Skin epidermis (tissue), 12 donors: ENCODE measurements around the gene QSER1.
"Not testable (repeated sequence)": the region's sequence is repeated elsewhere in the genome, so short reads cannot be mapped to it uniquely, and the experiment has no call there.

ENCODE experiments used
- H3K27ac ChIP-seq, 21 experiments: fragments of 200-600 bp; sonication (generic) in 11 of 21; one replicate each; pipeline ENCODE4 v1.5.0; 2020; ENCODE audit warnings: mild to moderate bottlenecking in 3 of 21, inconsistent platforms in 2 of 21, moderate library complexity in 2 of 21
- H3K4me3 ChIP-seq, 7 experiments: fragments of 200-600 bp; sonication (generic) in 2 of 7; one replicate each; pipeline ENCODE4 v1.5.0; 2020; ENCODE audit warnings: inconsistent platforms in 2 of 7, mild to moderate bottlenecking in 2 of 7, moderate library complexity in 1 of 7

Gene QSER1

DNA sequence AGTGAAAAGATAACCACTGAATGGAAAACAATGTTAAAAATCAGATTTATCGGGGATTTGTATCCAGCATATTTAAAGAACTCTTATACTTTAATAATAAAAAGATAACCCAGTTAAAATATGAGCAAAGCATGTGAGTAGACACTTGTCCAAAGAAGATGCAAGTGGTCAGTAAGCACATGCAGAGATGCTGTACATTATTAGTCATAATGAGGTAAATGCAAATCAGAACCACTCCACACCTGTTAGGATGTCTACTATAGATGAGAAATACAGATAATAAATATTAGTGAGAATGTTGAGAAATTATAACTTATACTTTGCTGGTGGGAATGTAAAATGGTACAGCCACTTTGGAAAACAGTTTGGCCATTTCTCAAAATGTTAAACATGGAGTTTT is 28.0 kb downstream of the QSER1 start:
- Histone ChIP-seq H3K27ac (no peak overlapping the region), H3K4me3 (no peak overlapping the region)

DNA sequence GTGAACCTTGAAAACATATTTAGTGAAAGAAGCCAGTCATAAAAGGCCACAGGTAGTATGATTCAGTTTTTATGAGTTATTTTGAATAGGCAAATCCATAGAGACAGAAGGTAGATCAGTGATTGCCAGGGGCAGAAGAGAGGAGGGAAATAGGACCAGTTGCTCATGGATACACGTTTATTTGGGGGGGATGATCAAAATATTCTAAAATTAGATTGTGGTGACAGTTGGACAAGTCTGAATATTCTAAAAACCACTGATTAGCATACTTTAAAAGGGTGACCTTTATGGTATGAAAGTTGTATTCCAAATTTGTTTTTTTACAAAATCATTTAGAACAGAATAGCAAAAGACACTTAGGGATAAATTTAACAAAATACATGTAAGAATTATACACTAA is 28.6 kb downstream of the QSER1 start:
- Histone ChIP-seq H3K4me3 (no peak overlapping the region), H3K27ac (no peak overlapping the region)

DNA sequence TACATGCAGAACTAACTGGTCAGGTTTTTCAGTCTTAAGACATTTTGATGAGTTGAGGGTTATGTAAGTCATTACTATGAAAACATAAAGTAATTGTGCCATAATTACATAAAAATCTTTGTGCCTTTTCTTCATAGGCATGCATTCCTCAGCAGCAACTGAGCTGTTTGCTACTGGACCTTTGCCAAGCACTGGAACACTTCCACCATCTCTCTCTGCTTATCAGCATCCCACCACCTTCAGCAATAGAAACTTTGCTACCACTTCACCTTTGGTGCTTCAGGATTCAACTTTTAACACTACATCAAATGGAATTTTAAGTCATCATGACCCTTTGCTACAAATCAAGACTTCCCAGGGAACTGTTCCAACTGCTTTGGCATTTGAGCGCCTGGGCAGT is 39.0 kb downstream of the QSER1 start:
- H3K4me3 ChIP-seq, result no peak overlapping the region
- no peak overlapping the region for H3K27ac ChIP-seq

DNA sequence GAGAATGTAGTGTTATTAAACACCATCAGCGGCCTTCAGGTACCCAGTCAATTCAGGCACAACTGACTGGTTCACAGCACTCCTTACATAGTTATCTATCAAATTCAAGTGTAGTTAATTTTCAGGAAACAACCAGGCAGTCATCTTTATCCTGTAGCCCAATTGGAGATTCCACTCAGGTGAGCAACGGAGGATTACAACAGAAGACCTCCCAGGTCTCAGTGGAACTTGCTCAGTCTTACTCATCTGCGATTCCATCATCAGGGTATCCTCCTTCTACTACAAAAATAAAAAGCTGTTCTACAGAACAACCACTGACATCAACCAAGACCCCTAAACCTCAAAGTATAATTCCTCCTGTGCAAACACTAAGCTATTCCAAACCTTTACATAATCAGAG is 39.6 kb downstream of the QSER1 start:
- Histone ChIP-seq H3K27ac (no peak overlapping the region), H3K4me3 (no peak overlapping the region)

DNA sequence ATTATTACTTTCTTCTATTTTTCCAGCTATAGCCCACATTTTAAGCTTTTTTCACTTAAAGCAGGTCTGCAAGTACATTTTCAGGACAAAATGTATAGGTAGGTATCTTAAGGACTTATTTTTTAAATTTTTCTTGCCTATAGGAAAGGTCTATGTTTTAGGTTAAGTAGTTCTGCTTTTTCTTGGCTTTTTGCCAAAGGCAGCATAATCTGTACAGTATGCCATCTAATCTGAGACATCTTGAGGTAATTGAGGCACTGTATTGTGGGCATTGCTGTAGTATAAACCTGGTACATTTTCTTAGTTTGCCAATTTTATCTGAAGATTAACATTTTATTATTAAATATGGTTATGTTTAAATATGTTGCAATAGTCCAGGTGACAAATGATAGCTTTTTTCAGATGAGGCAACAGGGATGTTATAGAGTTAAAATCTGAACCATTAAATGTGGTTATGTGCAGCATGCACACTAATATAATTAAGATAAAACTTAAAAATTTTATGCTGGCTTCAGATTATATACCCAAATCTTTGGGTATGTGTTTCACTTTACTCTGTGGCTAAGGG is 42.9 kb downstream of the QSER1 start:
- Histone ChIP-seq H3K27ac (no peak overlapping the region), H3K4me3 (no peak overlapping the region)

DNA sequence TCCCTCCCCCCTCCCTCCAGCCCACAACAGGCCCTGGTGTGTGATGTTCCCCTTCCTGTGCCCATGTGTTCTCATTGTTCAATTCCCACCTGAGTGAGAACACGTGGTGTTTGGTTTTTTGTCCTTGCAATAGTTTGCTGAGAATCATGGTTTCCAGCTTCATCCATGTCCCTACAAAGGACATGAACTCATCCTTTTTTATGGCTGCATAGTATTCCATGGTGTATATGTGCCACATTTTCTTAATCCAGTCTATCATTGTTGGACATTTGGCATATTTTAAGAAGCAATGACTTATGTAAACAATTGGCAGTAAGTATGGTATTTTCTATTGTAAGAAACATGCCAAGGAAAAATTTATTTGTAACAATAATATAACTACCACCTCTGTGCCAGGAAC is 43.6 kb downstream of the QSER1 start:
- H3K27ac ChIP-seq, H3K4me3 ChIP-seq: not testable (repeated sequence)

DNA sequence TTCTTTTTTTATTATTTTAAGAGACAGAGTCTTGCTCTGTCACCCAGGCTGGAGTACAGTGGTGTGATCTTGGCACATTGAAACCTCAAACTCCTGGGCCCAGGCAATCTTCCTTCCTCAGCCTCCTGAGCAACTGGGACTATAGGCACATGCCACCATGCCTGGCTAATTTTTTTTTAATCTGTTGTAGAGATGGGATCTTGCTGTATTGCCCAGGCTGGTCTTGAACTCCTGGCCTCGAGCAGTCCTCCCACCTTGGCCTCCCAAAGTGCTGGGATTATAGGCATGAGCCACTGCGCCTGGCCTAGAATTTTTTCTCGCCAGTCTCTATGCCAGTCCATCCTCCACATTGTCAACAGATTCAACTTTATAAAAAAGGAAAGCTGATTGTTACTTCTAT is 44.7 kb downstream of the QSER1 start:
- not testable (repeated sequence) for H3K27ac ChIP-seq, H3K4me3 ChIP-seq

DNA sequence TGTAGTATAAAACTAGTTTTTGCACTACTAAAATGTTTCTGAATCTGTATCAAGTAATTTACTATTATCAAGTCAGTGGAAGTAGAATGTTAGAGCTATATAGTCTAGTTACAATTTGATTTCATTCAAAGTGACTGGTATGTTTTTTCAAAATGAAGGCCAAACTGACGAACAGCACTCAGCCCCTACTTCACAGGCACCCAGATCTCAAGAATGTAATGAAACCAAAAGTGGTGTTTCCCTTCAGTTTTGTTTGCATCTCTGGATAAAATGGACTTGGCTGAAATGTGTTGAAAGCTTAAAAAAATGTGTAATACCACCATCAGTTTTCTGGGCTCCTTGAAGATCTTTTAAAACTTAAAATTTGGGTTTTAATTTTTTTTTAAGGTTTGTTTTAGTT is 46.4 kb downstream of the QSER1 start:
- Histone ChIP-seq H3K27ac (no peak overlapping the region), H3K4me3 (no peak overlapping the region)

DNA sequence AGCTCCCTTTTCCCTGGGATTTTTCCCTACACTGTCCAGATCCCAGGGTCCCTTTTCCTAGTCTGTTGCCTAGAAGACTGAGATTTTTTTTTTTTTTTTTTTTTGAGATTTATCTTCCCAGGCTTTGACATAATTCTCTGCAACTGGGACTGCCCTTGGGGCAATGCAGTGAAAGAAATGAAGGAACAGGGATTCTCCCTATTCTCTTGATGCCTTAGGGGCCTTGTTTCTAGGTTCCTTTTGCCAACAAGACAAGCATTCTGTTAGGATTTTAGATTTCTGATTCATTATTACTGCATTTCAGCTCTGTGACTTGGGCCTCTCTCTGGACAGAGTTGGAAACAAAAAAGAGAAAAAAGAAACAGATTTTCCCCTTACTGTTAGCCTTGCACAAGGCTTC is 47.3 kb downstream of the QSER1 start:
- Histone ChIP-seq H3K4me3 (no peak overlapping the region), H3K27ac (no peak overlapping the region)

DNA sequence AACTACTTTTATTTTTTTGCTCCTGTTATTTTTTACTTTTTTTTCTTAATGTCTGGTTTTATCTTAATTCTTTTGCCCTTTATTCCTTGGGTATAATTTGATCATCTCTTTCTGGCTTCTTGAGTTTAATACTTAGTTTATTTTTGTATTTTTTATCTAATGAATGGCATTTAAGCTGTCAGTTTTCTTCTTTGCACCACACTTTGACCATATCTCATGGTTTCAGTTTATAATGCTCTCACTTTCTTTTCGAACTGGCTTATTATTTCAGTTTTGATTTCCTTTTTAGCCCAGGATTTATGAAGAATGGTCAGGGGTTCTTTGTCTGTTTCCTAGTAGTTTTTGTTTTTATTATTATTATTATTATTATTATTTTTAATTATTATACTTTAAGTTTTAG is 48.3 kb downstream of the QSER1 start:
- Histone ChIP-seq H3K27ac (no peak overlapping the region), H3K4me3 (no peak overlapping the region)

DNA sequence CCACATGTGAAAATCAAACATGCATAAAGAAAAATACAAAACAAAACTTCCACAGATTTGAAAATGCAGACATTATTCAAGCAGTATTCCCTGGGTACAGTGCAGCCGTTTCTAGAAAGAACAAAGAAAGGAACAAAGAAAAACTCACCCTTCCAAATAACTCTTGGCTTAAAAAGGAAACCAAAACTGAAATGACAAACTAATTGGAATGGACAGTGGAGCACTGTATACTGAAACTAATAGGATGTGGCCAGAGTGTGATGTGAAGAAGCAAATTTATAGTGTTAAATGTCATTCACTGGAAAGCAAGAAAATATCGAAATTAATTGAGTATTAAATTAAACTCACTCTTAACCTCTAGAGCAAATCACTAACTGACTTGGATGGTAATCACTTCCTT is 55.4 kb downstream of the QSER1 start:
- no peak overlapping the region for H3K27ac ChIP-seq

DNA sequence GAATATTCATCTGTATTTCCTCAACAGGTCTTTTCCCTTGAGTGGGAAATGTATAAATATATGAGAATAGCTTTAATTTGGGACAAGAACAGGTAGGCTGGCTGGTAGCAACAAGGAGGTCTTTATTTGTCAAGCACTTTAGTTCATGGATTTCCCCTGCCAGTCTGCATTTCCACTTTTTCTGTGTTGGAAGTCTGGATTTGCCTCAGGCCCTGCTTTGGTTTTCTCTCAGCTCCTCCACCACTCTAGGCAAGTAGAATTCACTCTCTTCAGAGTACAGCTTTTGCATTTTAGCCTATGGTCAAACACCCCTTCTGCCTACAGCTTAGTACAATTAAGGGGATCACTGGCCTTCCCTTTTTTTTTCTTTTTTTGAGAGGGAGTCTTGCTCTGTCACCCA is 57.1 kb downstream of the QSER1 start:
- Histone ChIP-seq H3K4me3 (no peak overlapping the region), H3K27ac (no peak overlapping the region)

More for the DNA sequence above, 55.4 kb downstream of the QSER1 start:
- H3K4me3 ChIP-seq, result no peak overlapping the region

DNA sequence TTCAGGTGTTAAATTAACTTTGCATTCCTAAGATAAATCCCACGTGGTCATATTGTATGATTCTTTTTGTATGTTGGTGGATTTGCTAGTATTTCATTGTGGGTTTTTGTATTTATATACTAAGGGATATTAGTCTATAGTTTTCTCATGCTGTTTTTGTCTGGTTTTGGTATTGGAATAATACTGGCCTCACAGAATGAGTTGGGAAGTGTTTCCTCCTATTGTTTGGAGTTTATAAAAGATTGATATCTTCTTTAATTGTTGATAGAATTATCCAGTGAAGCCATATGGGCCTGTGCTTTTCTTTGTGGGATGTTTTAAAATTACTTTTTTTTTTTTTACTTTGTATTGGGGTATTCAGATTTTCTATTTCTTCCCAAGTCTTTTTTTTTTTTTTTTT is 59.8 kb downstream of the QSER1 start:
- no peak overlapping the region for H3K27ac ChIP-seq
- no peak overlapping the region for H3K4me3 ChIP-seq

DNA sequence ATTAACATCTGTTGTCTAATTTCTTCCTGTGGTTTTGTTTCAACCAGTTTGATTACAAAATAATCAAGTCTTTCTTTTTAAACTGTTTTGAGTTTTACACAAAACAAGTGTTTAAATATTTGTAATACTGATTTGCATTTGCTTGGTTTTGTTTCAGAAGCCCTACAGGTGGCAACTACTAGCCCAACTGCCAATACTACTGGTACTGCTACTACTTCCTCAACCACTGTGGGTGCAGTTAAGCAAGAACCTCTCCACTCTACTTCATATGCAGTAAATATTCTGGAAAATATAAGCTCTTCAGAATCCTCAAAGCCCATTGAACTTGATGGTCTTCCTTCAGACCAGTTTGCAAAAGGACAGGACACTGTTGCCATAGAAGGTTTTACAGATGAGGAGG is 61.1 kb downstream of the QSER1 start:
- H3K4me3 ChIP-seq, result no peak overlapping the region
- H3K27ac ChIP-seq, result no peak overlapping the region

DNA sequence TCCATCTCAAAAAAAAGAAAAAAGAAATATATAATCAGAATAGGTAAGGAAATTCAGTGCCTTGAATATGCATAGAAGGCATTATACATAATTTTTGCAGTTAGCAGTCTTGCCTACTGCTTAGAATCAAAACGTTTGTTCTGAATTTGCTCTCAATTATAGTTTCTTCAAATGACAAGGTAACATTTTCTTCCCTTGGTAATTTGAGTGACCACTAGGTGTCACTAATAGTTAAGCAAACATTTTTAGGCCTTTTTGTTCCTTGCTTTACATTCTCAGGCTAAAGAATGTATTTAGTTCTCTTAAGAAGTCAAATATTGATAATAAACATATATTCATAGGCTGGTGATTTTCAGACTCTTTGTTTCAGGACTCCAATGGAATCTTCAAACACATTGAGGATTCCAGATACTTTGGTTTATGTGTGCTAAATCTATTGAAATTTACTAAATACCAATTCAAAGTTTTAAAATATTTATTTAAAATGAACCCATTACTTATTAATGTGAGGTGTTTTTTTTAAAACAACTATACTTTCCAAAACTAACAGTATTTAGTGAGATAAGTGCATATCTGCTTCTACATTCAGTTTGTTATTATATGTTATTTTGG is 68.0 kb downstream of the QSER1 start:
- H3K4me3 ChIP-seq, result no peak overlapping the region
- H3K27ac ChIP-seq, result no peak overlapping the region

DNA sequence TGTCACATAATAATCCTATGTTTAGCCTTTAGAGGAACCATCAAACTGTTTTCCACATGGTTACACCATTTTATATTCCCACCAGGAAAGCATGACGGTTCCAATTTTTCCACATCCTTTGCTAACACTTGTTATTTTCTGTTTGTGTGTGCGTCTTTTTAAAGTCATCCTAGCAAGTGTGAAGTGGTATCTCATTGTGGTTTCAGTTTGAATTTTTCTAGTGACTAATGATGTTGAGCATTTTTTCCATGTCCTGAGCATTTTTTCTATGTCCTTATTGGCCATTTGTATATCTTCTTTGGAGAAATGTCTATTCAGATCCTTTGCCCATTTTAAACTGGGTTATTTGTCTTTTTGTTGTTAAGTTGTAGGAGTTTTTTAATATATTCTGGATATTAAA is 69.4 kb downstream of the QSER1 start:
- Histone ChIP-seq H3K27ac (no peak overlapping the region), H3K4me3 (no peak overlapping the region)

DNA sequence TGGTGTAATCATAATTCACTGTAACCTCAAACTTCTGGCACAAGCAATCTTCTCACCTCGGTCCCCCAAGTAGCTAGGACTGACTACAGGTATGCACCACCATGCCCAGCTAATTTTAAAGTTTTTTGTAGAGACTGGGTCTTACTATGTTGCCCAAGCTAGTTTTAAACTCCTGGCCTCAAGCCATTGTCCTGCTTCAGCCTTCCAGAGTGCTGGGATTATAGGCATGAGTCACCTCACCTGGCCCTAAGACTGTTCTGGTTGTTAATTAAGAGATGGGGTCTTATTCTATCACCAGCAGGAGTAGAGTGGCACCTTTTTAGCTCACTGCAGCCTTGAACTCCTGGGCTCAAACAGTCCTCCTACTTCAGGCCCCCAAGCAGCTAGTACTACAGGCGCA is 71.1 kb downstream of the QSER1 start:
- no peak overlapping the region for H3K27ac ChIP-seq
- no peak overlapping the region for H3K4me3 ChIP-seq

DNA sequence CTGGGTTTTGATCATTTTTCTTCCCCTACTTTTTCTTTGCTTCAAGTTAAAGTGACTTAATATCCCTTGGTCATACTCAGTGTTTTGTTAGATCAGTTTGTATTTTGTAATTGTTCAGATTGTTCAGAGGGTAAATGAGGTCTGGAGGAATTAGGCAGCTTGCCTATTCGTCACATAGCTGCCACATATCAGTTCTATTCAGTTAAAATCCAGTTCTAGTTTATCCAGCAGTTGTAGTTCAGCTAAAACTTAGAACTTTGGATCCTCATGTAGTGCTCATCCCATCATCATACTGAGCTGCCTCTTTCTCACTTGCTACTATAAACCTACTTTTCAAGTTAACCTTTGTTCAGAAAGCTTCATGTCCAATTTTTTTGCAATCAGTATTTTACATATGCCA is 75.9 kb downstream of the QSER1 start:
- Histone ChIP-seq H3K27ac (no peak overlapping the region), H3K4me3 (no peak overlapping the region)

DNA sequence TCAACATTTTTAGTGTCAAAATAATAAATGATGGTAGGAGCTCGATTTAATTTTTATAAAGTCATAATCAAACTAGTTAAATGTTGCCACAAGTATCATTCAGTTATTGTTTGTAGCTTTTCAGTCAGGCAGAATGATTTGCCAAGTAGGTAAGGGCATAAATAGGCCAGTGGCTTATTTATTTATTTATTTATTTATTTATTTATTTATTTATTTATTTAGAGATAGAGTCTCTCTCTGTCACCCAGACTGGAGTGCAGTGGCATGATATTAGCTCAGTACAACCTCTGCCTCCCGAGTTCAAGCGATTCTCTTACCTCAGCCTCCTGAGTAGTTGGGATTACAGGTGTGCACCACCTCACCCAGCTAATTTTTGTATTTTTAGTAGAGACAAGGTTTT is 79.6 kb downstream of the QSER1 start:
- not testable (repeated sequence) for H3K27ac ChIP-seq, H3K4me3 ChIP-seq

DNA sequence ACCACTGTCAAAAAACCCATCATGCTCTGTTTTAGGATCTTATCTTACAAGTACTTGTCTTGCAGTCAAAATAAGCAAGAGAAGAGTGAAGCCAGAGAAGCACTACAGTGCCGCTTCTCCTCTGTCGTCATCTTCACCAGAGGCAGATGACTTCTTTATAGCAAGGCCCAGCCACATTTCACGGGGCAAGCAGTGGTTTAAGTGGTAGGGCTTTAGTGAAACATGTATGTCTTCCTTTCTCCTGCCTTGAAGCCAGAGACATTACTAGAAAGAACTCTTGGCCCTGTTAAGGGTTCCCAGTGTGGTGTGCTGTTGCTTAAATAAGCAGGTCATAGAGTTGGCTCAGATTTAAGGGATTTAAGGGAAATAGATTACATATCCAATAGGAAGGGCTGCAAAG is 80.2 kb downstream of the QSER1 start:
- no peak overlapping the region for H3K4me3 ChIP-seq

DNA sequence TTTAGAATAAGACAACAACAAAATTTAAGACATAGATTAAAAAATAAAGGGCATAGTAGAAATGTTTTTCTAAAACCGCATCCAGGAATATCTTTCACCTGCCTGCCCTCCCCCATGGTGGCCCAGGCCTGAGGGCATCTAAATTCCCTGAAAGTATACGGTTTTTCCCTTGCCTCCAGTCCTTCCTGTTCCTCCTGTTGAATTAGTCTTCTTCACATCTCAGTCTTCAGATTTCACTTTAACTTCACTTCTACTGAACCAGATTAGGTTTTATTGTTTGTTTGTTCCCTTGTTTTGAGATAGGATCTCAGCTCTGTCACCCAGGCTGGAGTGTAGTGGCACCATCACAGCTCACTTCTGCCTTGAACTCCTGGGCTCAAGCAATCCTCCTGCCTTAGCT is 90.0 kb downstream of the QSER1 start:
- Histone ChIP-seq H3K4me3 (no peak overlapping the region), H3K27ac (no peak overlapping the region)

More for the DNA sequence above, 80.2 kb downstream of the QSER1 start:
- no peak overlapping the region for H3K27ac ChIP-seq

DNA sequence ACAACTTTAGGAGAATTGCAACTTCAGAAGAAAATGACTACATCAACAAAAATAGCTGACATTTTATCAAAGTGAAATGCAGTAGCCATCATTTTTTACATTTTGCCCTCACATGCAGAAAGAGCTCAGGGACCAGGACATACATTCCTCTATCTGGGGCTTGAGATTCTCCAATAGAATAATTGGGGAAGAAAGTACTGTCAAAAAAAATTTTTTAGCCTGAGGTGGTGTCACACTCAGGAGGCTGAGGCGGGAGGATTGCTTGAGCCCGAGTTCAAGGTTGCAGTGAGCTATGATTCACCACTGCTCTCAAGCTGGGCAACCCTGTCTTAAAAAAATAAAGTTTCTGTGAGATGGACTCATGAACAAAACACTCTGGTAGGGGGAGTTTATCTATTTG is 90.9 kb downstream of the QSER1 start:
- H3K4me3 ChIP-seq, result no peak overlapping the region

More for the DNA sequence above, 90.9 kb downstream of the QSER1 start:
- no peak overlapping the region for H3K27ac ChIP-seq
